ENCODE measurements around the gene KLHL6.
"Not testable (repeated sequence)": the region's sequence is repeated elsewhere in the genome, so short reads cannot be mapped to it uniquely, and the experiment has no call there.

Gene KLHL6

DNA sequence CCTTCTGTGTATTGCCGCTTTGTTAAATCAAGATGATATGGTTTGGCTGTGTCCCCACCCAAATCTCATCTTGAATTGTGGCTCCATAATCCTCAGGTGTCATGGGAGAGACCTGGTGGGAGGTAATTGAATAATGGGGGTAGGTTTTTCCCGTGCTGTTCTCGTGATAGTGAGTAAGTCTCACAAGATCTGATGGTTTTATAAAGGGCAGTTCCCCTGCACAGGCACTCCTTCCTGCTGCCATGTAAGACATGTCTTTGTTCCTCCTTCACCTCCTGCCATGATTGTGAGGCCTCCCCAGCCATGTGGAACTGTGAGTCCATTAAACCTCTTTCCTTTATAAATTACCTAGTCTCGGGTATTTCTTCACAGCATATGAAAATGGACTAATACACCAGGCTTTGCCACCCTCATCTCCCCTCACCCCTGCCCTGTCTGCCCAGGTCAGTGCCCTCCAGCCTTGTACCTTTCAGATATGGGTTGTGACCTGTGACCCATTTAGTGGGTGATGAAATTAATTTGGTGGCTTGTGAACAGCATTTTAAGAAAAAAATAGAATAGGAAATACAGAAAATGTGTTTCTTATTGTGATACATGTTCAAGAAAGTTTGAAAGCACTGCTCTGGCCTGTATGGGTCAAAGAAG is 71.0 kb downstream of the KLHL6 start:
- DNase-seq = no peak

- DNase-seq = no peak
Measured at GRCh38 chr3:183481582-183481981, 73.9 kb downstream of the KLHL6 start.

DNA sequence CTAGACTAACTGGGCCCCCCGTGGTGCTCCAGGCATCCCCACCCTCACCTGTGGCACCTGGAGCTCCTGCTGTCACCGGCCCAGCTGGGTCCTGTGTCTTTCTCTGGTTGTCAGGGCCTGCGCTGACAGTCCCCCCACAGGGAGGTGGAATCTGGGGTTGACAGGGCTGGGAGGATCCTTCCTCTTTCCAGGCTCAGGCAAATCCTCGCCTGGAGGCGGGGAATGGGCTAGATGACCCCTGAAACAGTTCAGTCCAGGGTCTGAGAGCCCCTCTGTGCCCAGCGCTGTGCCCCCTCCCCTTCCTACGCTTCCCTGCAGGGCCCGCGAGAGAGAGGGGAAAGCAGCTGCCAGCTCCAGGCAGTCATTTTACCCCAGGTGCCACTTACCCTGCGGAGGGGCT is 77.0 kb downstream of the KLHL6 start:
- DNase-seq = peak; percentile 93

DNA sequence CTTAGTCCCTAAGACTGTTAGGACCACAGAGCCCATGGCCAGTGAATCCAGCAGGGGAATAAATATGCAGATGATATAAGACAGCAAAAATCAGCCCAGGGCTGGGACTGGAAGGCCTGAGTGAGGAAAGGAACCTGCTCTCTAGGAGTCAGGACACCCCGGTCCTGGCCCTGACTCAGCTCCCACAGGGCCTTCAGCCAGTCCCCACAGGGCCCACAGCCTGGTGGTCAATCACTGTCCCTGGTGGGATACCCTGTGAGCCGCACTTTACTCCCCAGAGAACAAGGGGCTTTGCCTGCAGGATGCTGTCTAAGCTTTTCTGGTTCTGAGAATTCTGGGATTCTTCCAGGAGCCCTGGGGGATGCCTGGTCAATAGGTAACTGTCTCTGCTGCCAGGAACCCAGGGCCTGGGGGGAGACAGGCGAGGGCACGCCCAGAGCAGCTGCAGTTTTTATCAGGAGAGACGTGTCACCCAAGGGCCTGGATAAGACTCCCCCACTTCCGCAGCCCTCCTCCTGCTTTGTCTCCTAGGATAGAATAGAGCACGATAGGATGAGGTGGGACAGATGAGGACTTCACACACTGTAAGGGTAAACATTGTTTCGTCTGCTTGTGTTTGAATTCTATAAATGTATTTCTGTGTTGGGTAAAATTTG is 77.6 kb downstream of the KLHL6 start:
- DNase-seq = peak; percentile 91

GRCh38 chr3:183475764-183476162 is 79.7 kb downstream of the KLHL6 start:
- not testable (repeated sequence) for DNase-seq

DNA sequence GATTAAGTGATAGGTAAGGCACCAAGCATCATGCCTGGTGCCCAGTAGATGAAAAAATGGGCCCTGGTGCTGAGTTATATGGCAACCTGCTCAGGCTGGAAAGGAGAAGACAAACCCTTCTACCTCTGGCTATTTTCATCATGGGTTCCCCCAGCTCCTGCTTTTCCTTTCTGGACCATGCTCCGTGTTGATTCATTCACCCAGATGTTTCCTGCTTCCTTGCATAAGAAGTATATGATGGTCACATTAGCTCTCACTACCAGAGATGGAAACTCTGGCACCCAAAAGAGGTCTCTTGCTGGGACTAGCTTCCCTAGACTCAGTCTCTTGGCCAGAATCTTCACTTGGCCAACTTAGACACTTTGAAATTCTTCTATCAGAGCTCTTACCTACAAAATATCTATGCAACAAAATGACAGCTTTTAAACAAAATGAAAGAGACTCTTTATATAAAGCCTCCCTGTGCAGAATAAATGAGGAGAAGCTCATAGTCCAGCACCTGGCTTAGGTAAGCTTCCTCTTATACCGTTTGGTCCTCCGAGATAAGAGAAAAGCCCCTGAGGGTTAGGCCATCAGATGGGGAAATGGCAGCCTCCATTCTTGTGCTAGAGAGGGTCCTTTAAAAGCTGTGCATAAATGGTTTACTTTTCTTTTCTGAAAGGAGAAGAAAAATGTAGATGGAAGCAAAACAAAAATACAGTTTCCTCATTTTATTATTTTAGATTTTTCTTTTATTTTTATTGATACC is 80.3 kb downstream of the KLHL6 start:
- DNase-seq = no peak

GRCh38 chr3:183473969-183474368 is 81.5 kb downstream of the KLHL6 start:
- no peak for DNase-seq

GRCh38 chr3:183472155-183472554 is 83.4 kb downstream of the KLHL6 start:
- DNase-seq = no peak

DNA sequence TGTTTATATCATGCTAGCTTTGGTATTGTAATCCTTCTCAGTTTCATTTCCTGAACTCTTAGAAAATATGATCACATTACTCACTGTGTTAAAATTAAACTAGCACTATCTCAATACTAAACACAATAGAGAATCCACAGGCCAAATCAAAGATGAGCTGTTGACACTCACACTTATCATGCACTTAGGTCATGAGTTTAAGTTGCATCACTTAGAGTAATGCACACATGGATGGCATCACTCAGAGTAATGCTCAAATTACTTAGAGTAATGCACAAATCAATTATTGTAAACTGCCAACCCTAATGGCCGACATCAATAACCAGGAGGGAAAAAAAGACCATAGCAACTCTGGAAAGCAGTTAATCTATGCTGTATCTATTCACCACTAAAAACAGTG is 87.1 kb downstream of the KLHL6 start:
- DNase-seq = peak; percentile 12

DNA sequence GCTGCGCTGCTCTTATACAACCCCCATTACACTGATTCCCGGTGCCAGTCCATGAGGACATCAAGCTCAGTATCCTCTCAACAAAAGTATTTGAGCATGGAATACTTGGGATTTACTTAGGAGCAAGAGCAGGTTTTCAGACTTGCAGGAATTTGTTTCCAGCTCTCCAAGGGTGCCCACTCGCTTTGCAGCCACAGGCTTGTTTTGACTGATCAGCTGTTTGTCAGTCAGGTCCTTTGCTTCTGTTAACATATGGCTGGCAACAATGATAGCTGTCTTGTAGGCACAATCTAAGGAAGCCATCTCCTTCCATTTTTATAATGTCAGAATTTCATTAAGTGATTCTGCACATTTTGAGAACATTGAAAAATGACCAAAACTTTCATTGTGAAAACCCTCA is 88.9 kb downstream of the KLHL6 start:
- peak; percentile 12 for DNase-seq

DNA sequence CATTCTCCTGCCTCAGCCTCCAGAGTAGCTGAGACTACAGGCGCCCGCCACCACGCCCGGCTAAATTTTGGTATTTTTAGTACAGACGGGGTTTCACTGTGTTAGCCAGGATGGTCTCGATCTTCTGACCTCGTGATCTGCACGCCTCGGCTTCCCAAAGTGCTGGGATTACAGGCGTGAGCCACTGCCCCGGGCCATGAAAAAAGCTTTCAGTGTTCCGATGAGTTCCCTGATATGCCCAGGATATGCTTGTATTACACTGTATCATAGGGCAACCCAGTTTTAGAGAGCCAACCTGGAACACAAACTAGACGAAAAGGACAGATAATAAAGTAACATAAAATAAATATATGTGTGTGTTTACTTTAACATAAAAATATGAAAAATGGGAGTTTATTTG is 89.8 kb downstream of the KLHL6 start:
- DNase-seq = not testable (repeated sequence)

DNA sequence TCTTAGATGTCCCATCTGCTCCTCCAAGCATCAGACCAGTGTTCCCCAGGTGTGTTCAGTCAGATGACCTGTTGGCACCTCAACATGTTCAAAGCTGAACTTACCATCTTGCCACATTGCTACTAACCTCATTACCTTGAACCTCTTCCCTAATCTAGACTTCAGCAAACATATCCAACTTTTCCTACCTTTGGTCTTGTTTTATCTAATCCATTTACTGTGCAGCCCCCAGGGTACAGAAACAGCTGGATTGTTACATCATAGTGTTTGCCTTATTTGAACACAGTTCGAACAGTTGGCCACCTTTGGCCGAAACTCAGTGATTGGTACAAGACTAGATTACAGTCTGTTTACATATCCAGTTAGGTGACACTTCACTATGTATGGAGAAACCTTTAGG is 91.0 kb downstream of the KLHL6 start:
- DNase-seq = no peak

DNA sequence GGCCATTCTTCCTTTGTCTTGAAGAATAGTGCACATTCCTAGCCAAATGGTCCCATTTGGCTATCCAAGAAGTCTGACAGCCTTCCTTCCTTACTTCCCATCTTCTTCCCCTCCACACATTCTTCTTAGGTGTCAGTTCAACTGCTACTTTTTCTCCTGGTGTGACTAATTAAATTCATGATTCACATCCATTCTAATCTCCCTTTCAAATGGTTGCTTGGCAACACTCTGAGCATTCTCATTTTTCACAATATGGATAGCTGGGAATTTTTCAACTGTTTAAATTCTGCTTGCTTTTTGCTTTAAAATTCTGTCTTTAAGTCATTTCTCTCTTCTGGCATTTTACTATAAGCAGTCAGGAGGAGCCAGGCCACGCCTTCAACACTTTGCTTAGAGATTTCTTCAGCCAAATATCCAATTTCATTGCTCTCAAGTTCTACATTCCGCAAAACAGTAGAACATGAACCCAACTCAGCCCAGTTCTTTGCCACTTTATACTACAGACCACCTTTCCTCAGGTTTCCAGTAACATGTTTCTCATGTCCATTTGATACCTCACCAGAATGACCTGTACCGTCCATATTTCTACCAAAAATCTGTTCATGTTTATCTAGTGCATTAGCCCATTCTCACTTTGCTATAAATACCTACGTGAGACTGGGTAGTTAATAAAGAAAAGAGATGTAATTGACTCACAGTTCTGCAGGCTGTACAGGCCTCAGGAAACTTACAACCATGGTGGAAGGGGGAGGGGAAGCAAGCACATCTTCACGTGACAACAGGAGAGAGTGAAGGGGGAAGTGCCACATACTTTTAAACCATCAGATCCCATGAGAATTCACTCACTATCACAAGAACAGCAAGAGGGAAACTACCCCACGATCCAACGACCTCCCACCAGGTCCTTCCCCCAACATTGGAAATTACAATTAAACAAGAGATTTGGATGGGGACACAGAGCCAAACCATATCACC is 95.1 kb downstream of the KLHL6 start:
- DNase-seq = no peak

DNA sequence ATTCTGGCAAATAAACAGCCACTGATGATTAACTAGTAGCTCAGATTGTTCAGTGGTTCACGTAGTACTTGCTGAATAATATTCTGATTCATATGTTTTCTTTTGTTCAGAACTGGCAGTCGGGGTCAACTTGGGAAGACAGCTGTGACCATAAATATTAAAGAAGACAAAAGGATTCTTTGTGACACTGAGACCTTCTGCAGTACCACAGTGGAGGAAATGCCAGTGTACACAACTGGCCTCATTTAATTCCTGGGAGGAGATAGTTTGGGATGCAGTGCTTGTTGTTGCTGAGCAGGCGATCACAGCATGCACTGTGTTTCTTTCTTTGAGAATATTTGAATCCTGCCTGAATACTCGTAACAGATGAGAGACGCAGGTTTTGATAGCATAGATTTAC is 100.4 kb downstream of the KLHL6 start:
- no peak for DNase-seq

DNA sequence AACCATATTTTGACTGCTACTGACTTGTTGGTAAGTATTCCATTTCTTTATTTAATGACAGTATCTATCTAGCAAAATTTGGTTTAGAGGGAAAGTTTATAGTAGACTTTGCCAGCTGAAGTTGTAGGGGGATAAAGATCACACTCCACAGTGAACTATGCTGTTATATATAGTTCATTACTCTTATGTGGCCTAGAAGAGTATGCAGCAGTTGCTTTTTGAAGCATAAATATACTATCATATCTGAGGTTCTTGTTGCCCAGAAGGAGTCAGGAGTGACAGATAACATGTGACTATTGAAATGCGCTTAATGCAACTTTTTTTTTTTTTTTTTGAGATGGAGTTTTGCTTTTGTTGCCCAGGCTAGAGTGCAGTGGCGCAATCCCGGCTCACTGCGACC is 101.4 kb downstream of the KLHL6 start:
- DNase-seq = no peak

DNA sequence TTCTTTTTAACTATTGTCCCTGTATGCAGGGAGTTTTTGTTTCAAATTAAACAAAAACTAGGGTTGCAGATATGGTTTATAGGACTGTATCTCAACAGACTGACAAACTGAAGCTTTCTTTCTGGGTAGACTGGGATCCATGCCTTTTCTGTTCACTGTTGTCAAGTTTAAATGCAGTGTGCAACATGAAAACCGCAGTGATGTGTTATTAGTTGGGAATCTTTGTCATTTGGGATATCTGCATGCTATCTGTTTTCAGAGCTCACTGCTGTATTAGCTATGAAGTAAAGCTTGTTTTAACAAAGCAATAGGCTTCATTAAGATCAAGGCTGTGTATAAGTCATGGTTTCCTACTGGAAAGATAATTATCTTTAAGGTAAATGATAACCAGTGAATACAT is 105.7 kb downstream of the KLHL6 start:
- no peak for DNase-seq

DNA sequence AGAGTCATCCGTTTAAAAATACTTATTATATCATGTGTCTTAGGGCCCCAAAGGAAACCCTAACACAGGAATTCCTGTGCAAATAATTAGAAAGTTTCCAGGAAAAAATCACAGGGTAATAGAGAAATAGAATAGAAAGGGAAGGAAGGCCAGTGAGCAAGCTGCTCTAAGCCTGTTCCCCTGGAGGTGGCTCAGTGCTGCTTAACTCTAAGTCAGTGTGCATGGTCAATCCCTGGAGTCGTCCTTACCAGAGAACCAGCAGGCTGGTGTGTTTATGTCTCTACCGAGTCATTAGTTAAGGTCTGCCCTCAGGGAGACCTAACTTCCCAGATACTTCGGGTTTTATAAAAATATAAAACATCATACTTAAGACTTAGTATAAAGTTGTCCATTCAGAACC is 106.1 kb downstream of the KLHL6 start:
- peak; percentile 40 for DNase-seq

- DNase-seq = no peak
Measured at GRCh38 chr3:183448369-183449128, 107.0 kb downstream of the KLHL6 start.

- DNase-seq = peak; percentile 98
Measured at GRCh38 chr3:183447206-183448001, 108.1 kb downstream of the KLHL6 start.

DNA sequence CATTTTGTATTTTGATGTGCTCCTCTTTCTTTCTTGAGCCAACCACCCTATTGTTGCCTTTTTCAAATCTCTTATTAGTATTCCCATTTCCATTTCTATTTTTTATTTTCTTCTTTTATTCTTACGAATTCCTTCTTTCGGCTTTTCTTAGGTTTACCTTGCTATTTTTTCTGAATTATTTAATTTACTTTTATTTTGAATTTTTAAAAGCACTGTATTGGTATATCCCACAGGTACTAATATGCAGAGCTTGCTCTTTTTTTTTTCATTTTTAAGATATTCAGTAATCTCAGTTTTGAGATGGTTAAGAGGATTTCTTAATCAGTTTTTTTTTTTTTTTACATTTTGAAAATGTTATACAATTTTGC is 108.7 kb downstream of the KLHL6 start:
- no peak for DNase-seq

GRCh38 chr3:183444748-183445147 is 110.8 kb downstream of the KLHL6 start:
- no peak for DNase-seq
